ENCODE results near the gene SBNO2. TPM values are rescaled to one million over a fixed set of nuclear protein-coding genes. Genes with fewer than 3 reads are reported as not detected.

The SBNO2 gene
- total RNA-seq, 2 experiments from 2014 or later, result 26.6 to 43.3 TPM

DNA sequence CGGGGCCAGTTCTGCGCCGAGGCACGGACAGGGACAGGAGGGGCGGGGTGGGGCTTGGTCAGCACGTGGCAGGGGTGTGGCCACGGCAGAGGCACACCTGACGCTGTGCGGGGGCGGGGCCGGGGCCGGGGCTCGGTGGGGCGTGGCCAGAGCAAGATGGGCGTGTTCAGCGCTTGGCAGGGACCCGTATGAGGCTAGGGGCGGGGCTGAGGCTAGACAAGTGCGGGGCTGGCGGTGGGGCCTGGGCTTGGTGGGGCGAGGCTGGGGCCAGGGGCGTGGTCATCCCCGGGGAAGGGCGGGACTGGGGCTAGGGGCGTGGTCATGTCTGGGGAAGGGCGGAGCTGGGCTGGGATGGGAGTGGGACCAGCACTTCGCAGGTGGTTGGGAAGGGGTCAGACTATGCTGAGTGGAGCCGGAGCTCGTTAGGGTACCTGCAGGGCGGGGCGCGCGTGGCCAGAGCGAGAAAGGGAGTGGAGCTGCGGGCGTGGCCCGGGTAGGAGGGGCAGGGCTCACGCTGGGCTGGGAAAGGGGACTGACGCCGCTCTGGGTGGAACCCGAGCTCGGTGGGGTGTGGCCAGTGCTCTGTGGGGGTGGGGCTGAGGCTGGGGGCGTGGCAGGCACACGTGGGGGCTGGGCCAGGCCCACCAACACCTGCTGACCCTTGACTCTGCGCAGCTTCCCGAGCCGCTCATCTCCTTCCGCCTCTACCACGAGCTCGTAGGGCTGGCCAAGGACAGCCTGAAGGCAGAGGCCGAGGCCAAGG, 91.7 kb downstream of the SBNO2 start:
- Histone ChIP-seq H3K4me2 (ENCODE audit: low read length) (peak overlapping the region; percentile 40; the same call in 1 of the 2 replicates), H3K4me3 (ENCODE audit: low read depth, low read length, poor library complexity, severe bottlenecking) (no peak overlapping the region), H4K20me1 (ENCODE audit: insufficient read depth, low read length) (no peaks in the 10 kb centered on the region), H3K79me2 (ENCODE audit: insufficient read depth, low read depth, low read length) (no peaks in the 10 kb centered on the region), H3K9me2 (ENCODE audit: insufficient read depth, low read length) (no peaks in the 10 kb centered on the region), H3K4me1 (ENCODE audit: insufficient read depth, low read length, poor library complexity, severe bottlenecking) (peaks cover 21% of the 10 kb centered on the region), H3K27ac (ENCODE audit: low read depth, low read length, poor library complexity, severe bottlenecking) (no peak overlapping the region), H3K9me3 (ENCODE audit: low read length) (no peaks in the 10 kb centered on the region), H3K36me3 (ENCODE audit: insufficient read depth, low read length) (peaks cover 90% of the 10 kb centered on the region), H2AFZ (ENCODE audit: low read length) (no peak overlapping the region)
- ChIA-PET POLR2A (interaction anchor here (0.9 to 1.4 kb wide), 3 partner anchors 15 to 110 kb away, joined by 3 to 6 read pairs (median 6); partner anchors contain the start of genes ARHGAP45 and CNN2), CTCF (ENCODE audit: unreplicated experiment) (no interaction called here)
- BruUV-seq (replicated peaks), result no TSS peak
- intact Hi-C loops (cut with micrococcal nuclease; ENCODE audit: unreplicated experiment), result no loop called here
- TF ChIP-seq, protein P1, sequence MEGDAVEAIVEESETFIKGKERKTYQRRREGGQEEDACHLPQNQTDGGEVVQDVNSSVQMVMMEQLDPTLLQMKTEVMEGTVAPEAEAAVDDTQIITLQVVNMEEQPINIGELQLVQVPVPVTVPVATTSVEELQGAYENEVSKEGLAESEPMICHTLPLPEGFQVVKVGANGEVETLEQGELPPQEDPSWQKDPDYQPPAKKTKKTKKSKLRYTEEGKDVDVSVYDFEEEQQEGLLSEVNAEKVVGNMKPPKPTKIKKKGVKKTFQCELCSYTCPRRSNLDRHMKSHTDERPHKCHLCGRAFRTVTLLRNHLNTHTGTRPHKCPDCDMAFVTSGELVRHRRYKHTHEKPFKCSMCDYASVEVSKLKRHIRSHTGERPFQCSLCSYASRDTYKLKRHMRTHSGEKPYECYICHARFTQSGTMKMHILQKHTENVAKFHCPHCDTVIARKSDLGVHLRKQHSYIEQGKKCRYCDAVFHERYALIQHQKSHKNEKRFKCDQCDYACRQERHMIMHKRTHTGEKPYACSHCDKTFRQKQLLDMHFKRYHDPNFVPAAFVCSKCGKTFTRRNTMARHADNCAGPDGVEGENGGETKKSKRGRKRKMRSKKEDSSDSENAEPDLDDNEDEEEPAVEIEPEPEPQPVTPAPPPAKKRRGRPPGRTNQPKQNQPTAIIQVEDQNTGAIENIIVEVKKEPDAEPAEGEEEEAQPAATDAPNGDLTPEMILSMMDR (conservative IDR thresholded peaks at IDR 0.05; ENCODE audit: low read length), result no peak
- TF ChIP-seq EZH2phosphoT487 (IDR thresholded peaks at IDR 0.05; ENCODE audit: borderline replicate concordance, low read depth, low read length), result no peak
- DNase-seq (ENCODE audit: low spot score), result peak; percentile 95

DNA sequence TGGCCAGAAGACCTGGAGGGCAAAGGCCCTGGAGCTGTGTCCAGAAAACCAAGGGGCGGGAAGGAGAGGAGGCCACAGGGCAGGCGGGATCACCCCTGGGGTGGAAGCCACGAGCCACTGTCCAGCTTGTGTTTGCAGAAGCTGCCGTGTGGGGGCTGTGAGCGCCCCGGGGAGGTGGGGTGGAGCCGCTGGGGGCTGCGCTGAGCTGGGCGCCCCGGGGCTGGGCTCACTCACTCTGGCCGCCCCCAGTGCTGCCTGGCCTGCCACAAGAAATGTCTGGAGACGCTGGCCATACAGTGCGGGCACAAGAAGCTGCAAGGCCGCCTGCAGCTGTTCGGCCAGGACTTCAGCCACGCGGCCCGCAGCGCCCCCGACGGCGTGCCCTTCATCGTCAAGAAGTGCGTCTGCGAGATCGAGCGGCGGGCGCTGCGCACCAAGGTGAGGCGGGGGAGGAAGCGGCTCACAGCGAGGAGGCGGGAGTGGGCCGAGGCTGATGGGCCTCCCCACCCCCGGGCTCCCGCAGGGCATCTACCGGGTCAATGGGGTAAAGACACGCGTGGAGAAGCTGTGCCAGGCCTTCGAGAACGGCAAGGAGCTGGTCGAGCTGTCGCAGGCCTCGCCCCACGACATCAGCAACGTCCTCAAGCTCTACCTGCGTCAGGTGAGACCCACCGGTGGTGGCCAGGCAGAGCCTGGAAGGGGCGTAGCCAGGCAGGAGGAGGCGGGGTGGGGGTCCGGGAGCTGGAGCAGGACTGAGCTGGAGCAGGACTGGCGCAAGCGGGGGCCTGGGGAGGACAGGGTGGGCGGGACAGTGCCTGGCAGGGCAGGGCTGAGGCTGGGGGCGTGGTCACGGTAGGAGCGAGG, 92.5 kb downstream of the SBNO2 start:
- Histone ChIP-seq H3K9me2 (ENCODE audit: insufficient read depth, low read length) (no peaks in the 10 kb centered on the region), H4K20me1 (ENCODE audit: insufficient read depth, low read length) (no peaks in the 10 kb centered on the region), H3K4me1 (ENCODE audit: insufficient read depth, low read length, poor library complexity, severe bottlenecking) (peaks cover 24% of the 10 kb centered on the region), H3K27ac (ENCODE audit: low read depth, low read length, poor library complexity, severe bottlenecking) (no peak overlapping the region), H3K79me2 (ENCODE audit: insufficient read depth, low read depth, low read length) (no peaks in the 10 kb centered on the region), H3K4me3 (ENCODE audit: low read depth, low read length, poor library complexity, severe bottlenecking) (no peak overlapping the region), H3K4me2 (ENCODE audit: low read length) (no peak overlapping the region), H2AFZ (ENCODE audit: low read length) (no peak overlapping the region), H3K36me3 (ENCODE audit: insufficient read depth, low read length) (peaks cover 82% of the 10 kb centered on the region), H3K9me3 (ENCODE audit: low read length) (no peaks in the 10 kb centered on the region)
- TF ChIP-seq, protein P1 (conservative IDR thresholded peaks at IDR 0.05; ENCODE audit: low read length), result no peak
- no peak for TF ChIP-seq EZH2phosphoT487 (IDR thresholded peaks at IDR 0.05; ENCODE audit: borderline replicate concordance, low read depth, low read length)
- DNase-seq (ENCODE audit: low spot score), result no peak
- intact Hi-C loops (cut with micrococcal nuclease; ENCODE audit: unreplicated experiment), result no loop called here
- BruUV-seq (replicated peaks), result no TSS peak
- ChIA-PET POLR2A (interaction anchor here (1.1 to 1.4 kb wide), 2 partner anchors 14 to 111 kb away, joined by 6 read pairs; partner anchors contain the start of gene ARHGAP45), CTCF (ENCODE audit: unreplicated experiment) (no interaction called here)
